GM12878 (cell line): Measurements from ENCODE around the gene TRIM58. TPM values are rescaled to one million over a fixed set of nuclear protein-coding genes. Genes with fewer than 3 reads are reported as not detected.

Source experiments
- ATAC-seq: fragments of 200-7000 bp; cut with Tn5 transposase; 3 replicates; pipeline ENCODE4 v1.9.1; 2020; ENCODE audit warnings: mild to moderate bottlenecking, moderate library complexity
- BruUV-seq: library from RNA; stranded (reverse); fragments of 400-500 nt; replicated peaks from 2 replicates; lab custom pipeline; 2021; lab: Mats Ljungman, UMichigan
- CTCF ChIA-PET: fragments of 300-600 bp; sonication (Branson Sonifier 250); formaldehyde crosslinking; extraction: SDS; loops from one replicate; lab custom pipeline; 2021; ENCODE audit warnings: inconsistent platforms; lab: Yijun Ruan, JAX
- POLR2A ChIA-PET: fragments of 350-600 bp; formaldehyde crosslinking; extraction: SDS; loops from one replicate; lab custom pipeline; 2021; ENCODE audit warnings: inconsistent platforms; lab: Charles Lee
- RAD21 ChIA-PET: fragments of 300-600 bp; sonication (Branson Sonifier 250); formaldehyde crosslinking; loops from one replicate; lab custom pipeline; 2023; ENCODE audit warnings: antibody characterized with exemption; ENCODE audit not compliant: unreplicated experiment; lab: Charles Lee
- SMC1A ChIA-PET: fragments of 300-600 bp; sonication (Branson Sonifier 250); formaldehyde crosslinking; loops from one replicate; lab custom pipeline; 2023; ENCODE audit not compliant: unreplicated experiment, uncharacterized antibody; lab: Charles Lee
- DNase-seq: peaks from one replicate; pipeline ENCODE4 v3.0.0-alpha.2; 2011; ENCODE audit warnings: low read depth, low spot score
- FAIRE-seq: peaks from 3 replicates; lab custom pipeline; 2011; peaks lifted over from hg19 to GRCh38; lab: Jason Lieb, UNC
- H2AFZ ChIP-seq: 2 replicates; pipeline ENCODE4 v1.6.0; 2011; ENCODE audit warnings: low read depth, low read length, control low read depth; ENCODE audit not compliant: control insufficient read depth
- H3K27ac ChIP-seq: 2 replicates; pipeline ENCODE4 v1.5.1; 2011; ENCODE audit warnings: control low read depth; ENCODE audit not compliant: control insufficient read depth, insufficient read depth
- H3K27me3 ChIP-seq, 2 experiments: replicated peaks in 1 of 2; 2 replicates each; pipeline versions ENCODE4 v1.6.0 to v1.6.1; 2011; ENCODE audit warnings: low read length in 1 of 2; ENCODE audit not compliant: control insufficient read depth in 2 of 2, insufficient read depth in 2 of 2
- H3K36me3 ChIP-seq, 2 experiments: 2 replicates each; pipeline ENCODE4 v1.5.1; 2011; ENCODE audit warnings: low read length in 1 of 2; ENCODE audit not compliant: control insufficient read depth in 2 of 2, insufficient read depth in 2 of 2
- H3K4me1 ChIP-seq: 2 replicates; pipeline ENCODE4 v1.6.1; 2011; ENCODE audit warnings: mild to moderate bottlenecking, low read length, moderate library complexity, mixed read lengths; ENCODE audit not compliant: control insufficient read depth, insufficient read depth
- H3K4me2 ChIP-seq: 2 replicates; pipeline ENCODE4 v1.6.0; 2011; ENCODE audit warnings: control low read depth; ENCODE audit not compliant: control insufficient read depth, insufficient read depth
- H3K4me3 ChIP-seq: fragments of 200-600 bp; sonication (generic); 2 replicates; pipeline ENCODE4 v1.5.1; 2016
- H3K79me2 ChIP-seq: 2 replicates; pipeline ENCODE4 v1.6.0; 2011; ENCODE audit warnings: low read length; ENCODE audit not compliant: control insufficient read depth, insufficient read depth
- H3K9ac ChIP-seq: 2 replicates; pipeline ENCODE4 v1.8.0; 2011; ENCODE audit warnings: low read length, control low read depth, mixed read lengths; ENCODE audit not compliant: control insufficient read depth, insufficient read depth
- H3K9me3 ChIP-seq: replicated peaks from 3 replicates; pipeline ENCODE4 v1.5.1; 2011; ENCODE audit warnings: mild to moderate bottlenecking, low read length; ENCODE audit not compliant: control insufficient read depth, insufficient read depth
- H4K20me1 ChIP-seq: 2 replicates; pipeline ENCODE4 v1.6.0; 2011; ENCODE audit not compliant: control insufficient read depth, insufficient read depth
- ATF2 ChIP-seq: IDR thresholded peaks from 2 replicates; pipeline ENCODE4 v1.6.1; 2012; ENCODE audit warnings: low read length, inconsistent platforms
- ATF3 ChIP-seq: IDR thresholded peaks from 2 replicates; pipeline ENCODE4 v1.6.1; 2011; ENCODE audit warnings: low read depth, mild to moderate bottlenecking, low read length, moderate library complexity, borderline replicate concordance; ENCODE audit errors: extremely low read depth
- CHD1 ChIP-seq: IDR thresholded peaks from 2 replicates; pipeline ENCODE4 v1.6.1; 2012; ENCODE audit warnings: low read depth, low read length, improper control_type of control experiment
- CHD2 ChIP-seq: IDR thresholded peaks from 2 replicates; pipeline ENCODE4 v1.6.1; 2011; ENCODE audit warnings: low read depth, low read length, improper control_type of control experiment, borderline replicate concordance
- CHD4 ChIP-seq: fragments of 200-600 bp; sonication (generic); IDR thresholded peaks from 2 replicates; pipeline ENCODE4 v1.6.1; 2016; ENCODE audit warnings: mild to moderate bottlenecking
- E2F4 ChIP-seq: IDR thresholded peaks from 2 replicates; pipeline ENCODE4 v1.6.1; 2012; ENCODE audit warnings: low read depth, low read length, improper control_type of control experiment
- FOXK2 ChIP-seq: fragments of 450-650 bp; IDR thresholded peaks from 2 replicates; pipeline ENCODE4 v1.6.1; 2017; ENCODE audit warnings: mild to moderate bottlenecking, moderate library complexity
- GATAD2B ChIP-seq: fragments of 450-650 bp; conservative IDR thresholded peaks from 2 replicates; pipeline ENCODE4 v1.6.1; 2017; ENCODE audit warnings: low read depth, mild to moderate bottlenecking, moderate library complexity
- LARP7 ChIP-seq: fragments of 450-650 bp; IDR thresholded peaks from 2 replicates; pipeline ENCODE4 v1.6.1; 2017; ENCODE audit warnings: mild to moderate bottlenecking
- MYB ChIP-seq: fragments of 150-350 bp; IDR thresholded peaks from 2 replicates; pipeline ENCODE4 v1.6.1; 2014; ENCODE audit warnings: mild to moderate bottlenecking, low read depth, low read length, borderline replicate concordance
- MYC ChIP-seq: IDR thresholded peaks from 2 replicates; pipeline ENCODE4 v1.6.1; 2011; ENCODE audit warnings: mild to moderate bottlenecking, low read length, moderate library complexity, inconsistent platforms; ENCODE audit not compliant: insufficient read depth, insufficient replicate concordance, insufficient read length, severe bottlenecking
- PAX5 ChIP-seq: IDR thresholded peaks from 2 replicates; pipeline ENCODE4 v1.6.1; 2011; ENCODE audit warnings: low read depth, low read length, borderline replicate concordance
- POLR2A ChIP-seq: IDR thresholded peaks from 2 replicates; pipeline ENCODE4 v1.6.1; 2011; ENCODE audit warnings: low read depth, mild to moderate bottlenecking, low read length
- RELA ChIP-seq: fragments of 450-650 bp; IDR thresholded peaks from 2 replicates; pipeline ENCODE4 v1.8.0; 2014; ENCODE audit warnings: borderline replicate concordance; ENCODE audit not compliant: partially characterized antibody
- RUNX3 ChIP-seq: IDR thresholded peaks from 2 replicates; pipeline ENCODE4 v1.6.1; 2012; ENCODE audit warnings: low read length, inconsistent platforms
- SMAD5 ChIP-seq: IDR thresholded peaks from 2 replicates; pipeline ENCODE4 v1.6.1; 2016; ENCODE audit warnings: antibody characterized with exemption, low read depth
- ZNF384 ChIP-seq: IDR thresholded peaks from 2 replicates; pipeline ENCODE4 v1.6.1; 2012; ENCODE audit warnings: low read depth, mild to moderate bottlenecking, low read length, improper control_type of control experiment, borderline replicate concordance
- ZNF622 ChIP-seq: fragments of 450-650 bp; IDR thresholded peaks from 2 replicates; pipeline ENCODE4 v1.6.1; 2017; ENCODE audit warnings: mild to moderate bottlenecking, inconsistent platforms
- WGBS: methylation state at CpG from one replicate; pipeline ENCODE4 v1.1.6; 2016; ENCODE audit warnings: low lambda C conversion rate; ENCODE audit not compliant: insufficient replicate concordance, insufficient coverage; ENCODE audit errors: missing lambda C conversion rate; 5-methylcytosine and 5-hydroxymethylcytosine counted together
- in situ Hi-C: fragments of 300-500 bp; cut with MboI; formaldehyde crosslinking; loops from 9 replicates; pipeline ENCODE4 v1.14.3; 2018; ENCODE audit warnings: mixed read lengths
- intact Hi-C: fragments of 100-400 bp; cut with micrococcal nuclease; formaldehyde crosslinking; loops from one replicate; pipeline ENCODE4 v1.14.2; 2022; ENCODE audit not compliant: unreplicated experiment
- polyA plus RNA-seq, 11 experiments: library from polyadenylated mRNA; depleted of rRNA in 4 of 11; unstranded in 6 of 11; stranded (reverse) in 5 of 11; fragments of >200 nt; fragmentation: Nextera tagmentation in 4 of 11; fragmentation: Illumina TruSeq in 1 of 11; extraction: Ambion mirVana in 4 of 11; extraction: Trizol in 1 of 11; gene quantifications; 1 replicate in 1 of 11; 2 replicates in 10 of 11; pipeline versions ENCODE4 v1.2.1 to v1.2.3, GENCODE V29; 2011 to 2016; ENCODE audit warnings: inconsistent platforms in 2 of 11, missing spikeins in 2 of 11, low read depth in 1 of 11
- total RNA-seq, 4 experiments: library from RNA; depleted of rRNA in 3 of 4; stranded (reverse); fragments of >200 nt in 3 of 4; fragmentation: Illumina TruSeq in 1 of 4; extraction: Trizol in 1 of 4; gene quantifications; 2 replicates each; pipeline versions ENCODE4 v1.2.1 to v1.2.3, GENCODE V29; 2013 to 2021

TRIM58 gene
- total and polyA plus RNA-seq, 10 of the 15 experiments (the other 5 are each of a cell fraction or from before 2014, with no cell fraction given) = not detected

- Histone ChIP-seq H3K27me3 (no peaks in the 10 kb centered on the region; a peak in 1 of 4 replicates), H3K27ac (no peak within 1 kb of the TSS), H2AFZ (no peak within 1 kb of the TSS), H3K4me1 (no peaks in the 10 kb centered on the region), H3K79me2 (no peaks in the 10 kb centered on the region), H3K9ac (no peak within 1 kb of the TSS), H4K20me1 (no peaks in the 10 kb centered on the region), H3K4me3 (no peak within 1 kb of the TSS), H3K36me3 (no peaks in the 10 kb centered on the region), H3K9me3 (no peaks in the 10 kb centered on the region), H3K4me2 (no peak within 1 kb of the TSS)
- BruUV-seq = no TSS peak
- ATAC-seq (no peak), DNase-seq (no peak), FAIRE-seq (no peak)
- intact Hi-C loops (no loop called here), in situ Hi-C loops (no loop called here)
- no peak for TF ChIP-seq ZNF384
- TF ChIP-seq E2F4 = no peak
- TF ChIP-seq MYB = no peak
- TF ChIP-seq POLR2A = no peak
- no peak for TF ChIP-seq SMAD5
- TF ChIP-seq RUNX3 = no peak
- TF ChIP-seq CHD1 = no peak
- TF ChIP-seq ZNF622 = no peak
- CTCF ChIA-PET = no interaction called here
- SMC1A ChIA-PET = no interaction called here
- WGBS = 48% methylated on average over 2 of the region's 2 CpGs
- RAD21 ChIA-PET = no interaction called here
- POLR2A ChIA-PET = no interaction called here
Observed at GRCh38 chr1:247919952-247920351, 63.0 kb downstream of the TRIM58 start, which contains the start of gene OR2T8. TSS of gene OR2T8 (plus strand) at chr1:247920252. CDS start at chr1:247921018, 766 bp downstream.

GRCh38 chr1:247923941-247924340, 67.0 kb downstream of the TRIM58 start:
- Histone ChIP-seq H3K9ac (no peak overlapping the region), H3K4me2 (no peak overlapping the region), H3K9me3 (no peaks in the 10 kb centered on the region), H3K27me3 (no peaks in the 10 kb centered on the region; a peak in 1 of 4 replicates), H3K27ac (no peak overlapping the region), H3K4me3 (no peak overlapping the region), H4K20me1 (no peaks in the 10 kb centered on the region), H3K79me2 (no peaks in the 10 kb centered on the region), H2AFZ (no peak overlapping the region), H3K4me1 (no peaks in the 10 kb centered on the region), H3K36me3 (no peaks in the 10 kb centered on the region)
- ATAC-seq (no peak), DNase-seq (no peak), FAIRE-seq (no peak)
- POLR2A ChIA-PET = no interaction called here
- intact Hi-C loops = no loop called here
- CTCF ChIA-PET = no interaction called here
- SMC1A ChIA-PET = no interaction called here
- RAD21 ChIA-PET = no interaction called here
- in situ Hi-C loops = no loop called here
- no TSS peak for BruUV-seq
- WGBS = 0% methylated on average over 3 of the region's 3 CpGs
- TF ChIP-seq LARP7 (no peak), GATAD2B (no peak), CHD2 (no peak), RELA (no peak), FOXK2 (no peak), CHD4 (no peak), MYC (no peak), RUNX3 (no peak), ATF2 (no peak), ATF3 (no peak), PAX5 (no peak)
